NB4 (cell line): ENCODE results near the gene KLK10.
A peak's percentile ranks its signal among the peaks of the same experiment; 100 is the strongest.

Experiments used
- DNase-seq: peaks from one replicate; pipeline ENCODE4 v3.0.0; 2010; ENCODE audit warnings: low read depth
- H3K4me3 ChIP-seq: one replicate; pipeline ENCODE4 v1.5.1; 2011; ENCODE audit warnings: mild to moderate bottlenecking, low read depth, low read length, moderate library complexity
- CTCF ChIP-seq: IDR thresholded peaks from one replicate; pipeline ENCODE4 v1.5.1; 2012; ENCODE audit warnings: low read depth, low read length
- MAX ChIP-seq: IDR thresholded peaks from 2 replicates; pipeline ENCODE4 v1.6.1; 2011; ENCODE audit warnings: low read depth, low read length
- MYC ChIP-seq: IDR thresholded peaks from 2 replicates; pipeline ENCODE4 v1.6.1; 2011; ENCODE audit warnings: low read depth, low read length
- POLR2A ChIP-seq: IDR thresholded peaks from 2 replicates; pipeline ENCODE4 v1.6.1; 2011; ENCODE audit warnings: mild to moderate bottlenecking; ENCODE audit not compliant: insufficient read length; ENCODE audit errors: extremely low read depth

The KLK10 gene

GRCh38 chr19:51022526-51022925 is 3.0 kb upstream of the KLK10 start:
- no peak for TF ChIP-seq MYC
- TF ChIP-seq POLR2A: no peak
- TF ChIP-seq CTCF: no peak
- TF ChIP-seq MAX: no peak
- H3K4me3 ChIP-seq: no peak overlapping the region
- no peak for DNase-seq

- no peak overlapping the region for H3K4me3 ChIP-seq
- TF ChIP-seq POLR2A (no peak), MAX (no peak), CTCF (peak; percentile 55)
- DNase-seq: peak; percentile 71
Measured at GRCh38 chr19:51020988-51021651, 1.6 kb upstream of the KLK10 start.

DNA sequence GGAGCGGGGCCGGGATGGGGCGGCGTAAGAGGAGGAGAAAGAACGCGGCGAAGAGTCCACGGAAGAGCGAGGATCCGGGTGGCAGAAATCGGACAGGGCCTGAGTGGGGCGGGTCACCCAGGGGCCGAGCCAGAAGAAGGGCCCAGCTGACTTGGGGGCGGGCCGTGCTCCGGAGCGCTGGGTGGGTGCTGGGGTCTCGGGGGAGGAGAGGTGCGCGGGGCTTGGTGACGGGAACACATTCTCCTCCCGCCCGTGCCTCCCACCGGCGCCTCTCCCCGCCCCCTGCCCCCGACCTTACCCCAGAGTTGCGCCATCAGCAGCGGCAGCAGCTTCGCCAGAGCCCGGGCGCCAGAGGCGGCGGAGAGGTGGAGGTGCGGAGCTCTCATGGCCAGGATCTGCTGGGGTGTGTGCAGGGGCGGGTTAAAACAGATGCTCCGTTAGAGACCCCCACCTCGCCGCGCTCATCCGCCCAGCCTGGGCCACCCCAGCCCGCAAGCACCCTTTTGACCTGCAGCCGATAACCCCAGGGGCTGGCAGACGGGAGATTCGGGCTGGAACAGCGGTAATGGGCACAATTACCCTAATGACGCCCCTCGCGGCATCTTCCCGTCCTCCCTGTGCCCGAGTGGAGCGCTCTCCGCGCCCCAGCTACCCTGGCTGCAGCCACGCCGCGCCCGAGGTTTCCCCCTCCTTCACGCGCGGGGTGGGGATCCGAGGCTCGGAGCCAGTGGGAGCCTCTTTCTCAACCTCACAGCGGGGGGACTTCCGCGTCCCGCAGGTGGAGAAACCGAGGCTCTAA is 565 bp downstream of the KLK10 start:
- no peak for TF ChIP-seq CTCF
- TF ChIP-seq MAX: no peak
- no peak for TF ChIP-seq POLR2A
- no peak for TF ChIP-seq MYC
- DNase-seq: peak; percentile 57
- no peak overlapping the region for H3K4me3 ChIP-seq

- TF ChIP-seq MAX (no peak), MYC (no peak), CTCF (peak; percentile 71), POLR2A (no peak)
- DNase-seq: peak; percentile 66
- H3K4me3 ChIP-seq: no peak overlapping the region
Measured at GRCh38 chr19:51016798-51017683, 2.5 kb downstream of the KLK10 start.

- DNase-seq: no peak
- TF ChIP-seq MAX (no peak), POLR2A (no peak), MYC (no peak), CTCF (no peak)
- no peak overlapping the region for H3K4me3 ChIP-seq
Measured at GRCh38 chr19:51015691-51016267, 3.7 kb downstream of the KLK10 start.
